Vagina (tissue), 2 donors: ENCODE data around the gene FAM53A. TPM values are rescaled to one million over a fixed set of nuclear protein-coding genes. Genes with fewer than 3 reads are reported as not detected.
A peak's percentile ranks its signal among the peaks of the same experiment; 100 is the strongest.

Experiments
- DNase-seq, 2 donors: peaks; one replicate each; pipeline ENCODE4 v3.0.0-alpha.2; 2017; ENCODE audit errors: extremely low spot score in 2 of 2
- H3K27ac ChIP-seq: fragments of 200-600 bp; sonication (generic); one replicate; pipeline ENCODE4 v1.5.1; 2019
- H3K27me3 ChIP-seq: fragments of 200-600 bp; sonication (generic); one replicate; pipeline ENCODE4 v1.5.1; 2019
- H3K36me3 ChIP-seq, 2 donors: fragments of 200-600 bp; sonication (generic); one replicate each; pipeline ENCODE4 v1.5.1; 2017 to 2019
- H3K4me1 ChIP-seq: fragments of 200-600 bp; sonication (generic); one replicate; pipeline ENCODE4 v1.5.1; 2019
- H3K4me3 ChIP-seq, 2 donors: fragments of 200-600 bp; sonication (generic); 1 replicate in 1 of 2; 2 replicates in 1 of 2; pipeline ENCODE4 v1.5.1; 2016 to 2019
- H3K9me3 ChIP-seq: fragments of 200-600 bp; sonication (generic); one replicate; pipeline ENCODE4 v1.5.1; 2019
- CTCF ChIP-seq, 3 experiments: fragments of 450-650 bp in 2 of 3; fragments of 200-600 bp in 1 of 3; sonication (generic) in 1 of 3; IDR thresholded peaks; one replicate each; pipeline ENCODE4 v1.5.1; 2017 to 2019; ENCODE audit warnings: antibody characterized with exemption in 3 of 3, mild to moderate bottlenecking in 2 of 3, moderate library complexity in 2 of 3
- POLR2A ChIP-seq, 2 donors: fragments of 450-650 bp; IDR thresholded peaks; one replicate each; pipeline ENCODE4 v1.6.1; 2017; ENCODE audit warnings: antibody characterized with exemption in 2 of 2, mild to moderate bottlenecking in 2 of 2, moderate library complexity in 2 of 2
- POLR2AphosphoS5 ChIP-seq, 2 donors: sonication (generic); formaldehyde crosslinking; IDR thresholded peaks; one replicate each; pipeline ENCODE4 v1.9.0; 2017; ENCODE audit warnings: antibody characterized with exemption in 2 of 2, mild to moderate bottlenecking in 2 of 2, low read depth in 1 of 2; ENCODE audit not compliant: insufficient read depth in 1 of 2
- intact Hi-C: fragments of 100-400 bp; cut with DNase I; formaldehyde crosslinking; loops from one replicate; pipeline ENCODE4 v1.15.1; 2023
- total RNA-seq: library from RNA; depleted of rRNA; stranded (reverse); fragments of >200 nt; gene quantifications from one replicate; pipeline ENCODE4 v1.2.3, GENCODE V29; 2016

Gene FAM53A
- total RNA-seq, 1 donor from 2014 or later, result 13.8 TPM

GRCh38 chr4:1683261-1683735, 815 bp downstream of the FAM53A start:
- intact Hi-C loops, result no loop called here
- DNase-seq, result no peak
- Histone ChIP-seq H3K4me1 (peaks cover 19% of the 10 kb centered on the region), H3K27me3 (no peaks in the 10 kb centered on the region), H3K4me3 (peak overlapping the region; percentile 71 to 81), H3K9me3 (no peaks in the 10 kb centered on the region), H3K36me3 (no peaks in the 10 kb centered on the region), H3K27ac (peak overlapping the region; percentile 64)
- TF ChIP-seq POLR2AphosphoS5 (IDR thresholded peaks at IDR 0.05; ENCODE audit: insufficient read depth in 1 of 2, low read depth in 1 of 2) (no peak), POLR2A (IDR thresholded peaks at IDR 0.05) (no peak), CTCF (IDR thresholded peaks at IDR 0.05) (no peak)

GRCh38 chr4:1682860-1683259, 1.3 kb downstream of the FAM53A start:
- Histone ChIP-seq H3K4me1 (peaks cover 19% of the 10 kb centered on the region), H3K4me3 (peak overlapping the region in 1 of 2 donors; percentile 81), H3K36me3 (no peaks in the 10 kb centered on the region), H3K27me3 (no peaks in the 10 kb centered on the region), H3K27ac (peak overlapping the region; percentile 64), H3K9me3 (no peaks in the 10 kb centered on the region)
- TF ChIP-seq CTCF (IDR thresholded peaks at IDR 0.05), result no peak
- no peak for TF ChIP-seq POLR2A (IDR thresholded peaks at IDR 0.05)
- TF ChIP-seq POLR2AphosphoS5 (IDR thresholded peaks at IDR 0.05; ENCODE audit: insufficient read depth in 1 of 2, low read depth in 1 of 2), result no peak
- no peak for DNase-seq
- intact Hi-C loops, result no loop called here

GRCh38 chr4:1678244-1678643, 5.9 kb downstream of the FAM53A start:
- no peaks in the 10 kb centered on the region for H3K27me3 ChIP-seq
- TF ChIP-seq POLR2A (IDR thresholded peaks at IDR 0.05), result no peak
- TF ChIP-seq CTCF (IDR thresholded peaks at IDR 0.05), result no peak
- TF ChIP-seq POLR2AphosphoS5 (IDR thresholded peaks at IDR 0.05; ENCODE audit: insufficient read depth in 1 of 2, low read depth in 1 of 2), result no peak
- H3K4me1 ChIP-seq, result peaks cover 5% of the 10 kb centered on the region
- H3K4me3 ChIP-seq, result no peak overlapping the region
- H3K27ac ChIP-seq, result no peak overlapping the region
- intact Hi-C loops, result no loop called here
- H3K36me3 ChIP-seq, result no peaks in the 10 kb centered on the region
- no peak for DNase-seq
- H3K9me3 ChIP-seq, result no peaks in the 10 kb centered on the region

- H3K27me3 ChIP-seq, result no peaks in the 10 kb centered on the region
- no peak overlapping the region for H3K4me3 ChIP-seq
- H3K36me3 ChIP-seq, result no peaks in the 10 kb centered on the region
- no peak overlapping the region for H3K27ac ChIP-seq
- intact Hi-C loops, result no loop called here
- no peak for TF ChIP-seq CTCF (IDR thresholded peaks at IDR 0.05)
- no peaks in the 10 kb centered on the region for H3K4me1 ChIP-seq
- H3K9me3 ChIP-seq, result no peaks in the 10 kb centered on the region
- DNase-seq, result no peak
Measured at GRCh38 chr4:1676605-1677525, 7.2 kb downstream of the FAM53A start.

DNA sequence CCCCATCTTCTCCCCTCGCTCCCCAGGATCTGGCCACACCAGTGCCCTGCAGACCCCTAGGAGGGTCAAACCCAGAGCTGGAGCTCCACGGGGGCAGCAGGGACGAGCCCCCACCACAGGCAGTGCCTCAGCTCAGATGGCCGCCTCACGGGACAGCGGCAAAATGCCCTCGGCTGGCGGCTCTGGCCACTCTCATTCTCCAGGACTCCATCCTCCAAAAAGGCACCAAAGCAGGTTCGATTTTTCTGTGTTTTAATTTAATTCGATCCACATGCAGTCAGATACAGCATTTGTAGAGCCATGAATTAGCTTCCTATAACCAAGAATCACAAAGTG, 8.3 kb downstream of the FAM53A start:
- no peak for TF ChIP-seq CTCF (IDR thresholded peaks at IDR 0.05)
- no peak for TF ChIP-seq POLR2AphosphoS5 (IDR thresholded peaks at IDR 0.05; ENCODE audit: insufficient read depth in 1 of 2, low read depth in 1 of 2)
- no peak for TF ChIP-seq POLR2A (IDR thresholded peaks at IDR 0.05)
- intact Hi-C loops, result no loop called here
- no peak overlapping the region for H3K27ac ChIP-seq
- no peak overlapping the region for H3K4me3 ChIP-seq
- no peak for DNase-seq
- no peaks in the 10 kb centered on the region for H3K4me1 ChIP-seq
- no peaks in the 10 kb centered on the region for H3K36me3 ChIP-seq
- H3K27me3 ChIP-seq, result no peaks in the 10 kb centered on the region
- H3K9me3 ChIP-seq, result no peaks in the 10 kb centered on the region
